Measurements from ENCODE around the gene ZC3H18. TPM values are rescaled to one million over a fixed set of nuclear protein-coding genes. Genes with fewer than 3 reads are reported as not detected.

ZC3H18 gene
- total RNA-seq, 1 donor from 2014 or later = 31.0 TPM

GRCh38 chr16:88548985-88549384, 21.2 kb upstream of the ZC3H18 start:
- DNase-seq (ENCODE audit: extremely low read depth, low read depth, low spot score) = no peak

- DNase-seq (ENCODE audit: extremely low read depth, low read depth, low spot score) = no peak
These were observed 20.4 kb upstream of the ZC3H18 start for GRCh38 chr16:88549671-88550245.

- no peak for DNase-seq (ENCODE audit: extremely low read depth, low read depth, low spot score)
These were observed 19.9 kb upstream of the ZC3H18 start for GRCh38 chr16:88550246-88550661.

- no peak for DNase-seq (ENCODE audit: extremely low read depth, low read depth, low spot score)
These were observed 18.0 kb upstream of the ZC3H18 start for GRCh38 chr16:88552166-88552565.

- DNase-seq (ENCODE audit: extremely low read depth, low read depth, low spot score) = no peak
These were observed 17.4 kb upstream of the ZC3H18 start for GRCh38 chr16:88552815-88553214.

GRCh38 chr16:88553739-88554138, 16.5 kb upstream of the ZC3H18 start:
- DNase-seq (ENCODE audit: extremely low read depth, low read depth, low spot score) = no peak

GRCh38 chr16:88554711-88555264, 15.4 kb upstream of the ZC3H18 start:
- no peak for DNase-seq (ENCODE audit: extremely low read depth, low read depth, low spot score)

- DNase-seq (ENCODE audit: extremely low read depth, low read depth, low spot score) = no peak
These were observed 13.8 kb upstream of the ZC3H18 start for GRCh38 chr16:88556294-88556988.

GRCh38 chr16:88558457-88559442, 11.5 kb upstream of the ZC3H18 start:
- peak; percentile 18 for DNase-seq (ENCODE audit: extremely low read depth, low read depth, low spot score)

- no peak for DNase-seq (ENCODE audit: extremely low read depth, low read depth, low spot score)
These were observed 9.3 kb upstream of the ZC3H18 start for GRCh38 chr16:88560714-88561484.

- DNase-seq (ENCODE audit: extremely low read depth, low read depth, low spot score) = no peak
These were observed 8.5 kb upstream of the ZC3H18 start for GRCh38 chr16:88561485-88562359.

- no peak for DNase-seq (ENCODE audit: extremely low read depth, low read depth, low spot score)
These were observed 4.0 kb upstream of the ZC3H18 start for GRCh38 chr16:88566158-88566557.

GRCh38 chr16:88568710-88569613, 1.2 kb upstream of the ZC3H18 start:
- no peak for DNase-seq (ENCODE audit: extremely low read depth, low read depth, low spot score)

- no peak for DNase-seq (ENCODE audit: extremely low read depth, low read depth, low spot score)
These were observed 604 bp upstream of the ZC3H18 start for GRCh38 chr16:88569614-88569984.

- DNase-seq (ENCODE audit: extremely low read depth, low read depth, low spot score) = no peak
These were observed 489 bp downstream of the ZC3H18 start for GRCh38 chr16:88570691-88571092.

GRCh38 chr16:88575251-88575650, 5.0 kb downstream of the ZC3H18 start:
- DNase-seq (ENCODE audit: extremely low read depth, low read depth, low spot score) = no peak

- no peak for DNase-seq (ENCODE audit: extremely low read depth, low read depth, low spot score)
These were observed 6.1 kb downstream of the ZC3H18 start for GRCh38 chr16:88576307-88576706.

GRCh38 chr16:88577166-88577565, 7.0 kb downstream of the ZC3H18 start:
- no peak for DNase-seq (ENCODE audit: extremely low read depth, low read depth, low spot score)

Measured in glomerular endothelial cell (primary cell).